Heart left ventricle (tissue), 13 donors: ENCODE measurements around the gene GAN.

Experiments
- CTCF ChIP-seq, 12 donors: fragments of 200-600 bp; sonication (generic) in 4 of 12; IDR thresholded peaks; one replicate each; pipeline versions ENCODE4 v1.5.0 to v1.8.0; 2018 to 2022; ENCODE audit warnings: antibody characterized with exemption in 12 of 12, mild to moderate bottlenecking in 5 of 12
- POLR2A ChIP-seq, 2 donors: fragments of 450-650 bp; IDR thresholded peaks; one replicate each; pipeline ENCODE4 v1.6.1; 2017; ENCODE audit warnings: antibody characterized with exemption in 2 of 2, mild to moderate bottlenecking in 2 of 2, moderate library complexity in 2 of 2
- donor health status: ischemic (EF 13 %, LVEDD 7.1; RV severe dilation, severe dysfunction).
- donor health status: DM: no; HTN: yes; CAD: no.
- donor health status: DM: no; HTN: no; CAD: no.
- donor health status: ischemic (EF 25% LVEDD 6.9; RV normal size, moderate dysfunction).
- donor health status: ischemic (EF 25% LVEDD 5.7; RV mildly dilated, moderate dysfunction).
- donor health status: ischemic (EF 35%, LVEDD 5.7; RV mildly dilated, moderate dysfunction).
- donor health status: nonischemic (EF 11% LVEDD 7.7; RV severe dilation, severe dysfunction).
- donor health status: DM: yes; HTN: yes; CAD: no.
- donor health status: PGD.
- donor health status: ischemic (EF 29% LVEDD 5.4; RV normal size, mild dysfunction).
- donor health status: nonischemic (EF 23%, LVEDD 6.1; RV moderate dilation, normal function).

GRCh38 chr16:81399909-81400308 is 85.1 kb downstream of the GAN start:
- TF ChIP-seq CTCF (IDR thresholded peaks at IDR 0.05) (no peak), POLR2A (IDR thresholded peaks at IDR 0.05) (no peak)
